NCI-H526 (cell line): ENCODE data around the gene PPP6R2.
A peak's percentile ranks its signal among the peaks of the same experiment; 100 is the strongest.
"Not testable (repeated sequence)": the region's sequence is repeated elsewhere in the genome, so short reads cannot be mapped to it uniquely, and the experiment has no call there.

Experiments
- DNase-seq, 2 experiments: peaks; one replicate each; lab custom pipeline; 2025; lab: John Stamatoyannopoulos, UW

The PPP6R2 gene

DNA sequence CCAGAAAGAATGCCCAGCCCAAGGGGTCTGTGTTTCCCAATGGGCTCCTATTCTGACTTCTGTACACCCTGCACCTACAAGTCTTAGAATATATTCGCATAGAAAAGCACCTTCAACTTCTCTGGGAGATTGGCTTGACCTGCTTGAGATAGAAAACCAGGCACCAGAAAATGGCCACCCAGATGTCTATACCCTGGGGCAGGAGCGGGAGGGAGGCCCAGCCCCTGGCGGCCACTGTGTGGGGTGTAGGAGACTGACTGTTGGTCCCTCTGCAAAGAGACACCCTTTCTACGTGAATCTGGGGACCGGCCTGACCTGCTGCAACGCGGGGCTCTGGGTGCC lies 24.8 kb upstream of the PPP6R2 start:
- DNase-seq = no peak

GRCh38 chr22:50318698-50319411 lies 24.3 kb upstream of the PPP6R2 start:
- DNase-seq = no peak

GRCh38 chr22:50319503-50319951 lies 23.6 kb upstream of the PPP6R2 start:
- no peak for DNase-seq

DNA sequence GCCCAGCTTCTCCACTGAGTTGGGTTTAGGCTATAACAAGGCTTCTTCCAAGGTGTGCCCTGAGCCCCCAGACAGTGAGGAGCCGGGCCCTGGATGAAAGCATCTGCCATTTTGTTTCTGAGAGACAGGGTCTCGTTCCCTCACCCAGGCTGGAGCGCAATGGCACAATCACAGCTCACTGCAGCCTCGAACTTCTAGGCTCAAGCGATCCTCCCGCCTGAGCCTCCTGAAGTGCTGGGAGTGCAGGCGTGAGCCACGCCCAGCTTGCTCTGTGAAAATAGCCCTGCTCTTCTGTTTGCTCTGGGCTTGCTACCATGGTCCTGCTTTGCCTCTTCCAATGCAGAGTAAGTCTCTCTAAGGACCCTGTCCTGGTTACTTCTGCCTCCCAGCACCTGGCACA lies 23.0 kb upstream of the PPP6R2 start:
- DNase-seq = no peak

- no peak for DNase-seq
Measured at GRCh38 chr22:50320671-50321325, 22.3 kb upstream of the PPP6R2 start.

- DNase-seq = not testable (repeated sequence)
Measured at GRCh38 chr22:50322382-50323104, 20.6 kb upstream of the PPP6R2 start.

- DNase-seq = no peak
Measured at GRCh38 chr22:50323900-50324299, 19.2 kb upstream of the PPP6R2 start.

DNA sequence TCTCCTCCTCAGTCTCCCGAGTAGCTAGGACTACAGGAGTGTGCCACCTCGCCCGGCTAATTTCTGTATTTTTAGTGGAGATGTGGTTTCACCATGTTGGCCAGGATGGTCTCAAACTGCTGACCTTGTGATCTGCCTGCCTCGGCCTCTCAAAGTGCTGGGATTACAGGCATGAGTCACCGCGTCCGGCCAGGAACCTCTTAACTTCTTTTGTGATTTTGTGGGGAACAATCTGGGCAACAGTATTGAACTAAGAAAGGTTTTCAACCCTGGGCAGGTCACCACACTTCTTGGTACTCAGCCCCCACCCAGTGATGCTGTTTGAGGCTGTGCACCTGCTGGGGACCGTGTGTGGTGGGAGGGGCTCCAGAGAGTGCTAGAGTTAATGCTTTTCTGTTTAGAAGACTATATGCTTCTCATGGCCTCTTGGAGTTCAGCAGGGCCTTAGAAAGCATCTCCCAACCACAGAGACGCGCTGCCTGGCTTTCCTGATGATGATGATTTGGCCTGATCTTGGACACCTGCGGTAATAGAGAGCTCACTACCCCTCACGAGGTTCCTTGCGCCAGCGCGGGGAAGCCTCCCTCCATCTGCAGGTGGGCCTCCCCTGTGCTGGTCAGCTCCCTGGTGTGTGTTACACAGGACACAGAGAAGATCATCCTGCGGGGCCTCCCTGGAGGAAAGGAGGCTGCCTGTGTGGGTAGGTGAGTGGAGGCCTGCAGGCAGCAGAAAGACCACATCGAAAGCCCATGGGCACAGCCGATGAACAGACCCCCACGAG lies 17.5 kb upstream of the PPP6R2 start:
- DNase-seq = no peak

GRCh38 chr22:50326225-50326955 lies 16.7 kb upstream of the PPP6R2 start:
- DNase-seq = no peak

DNA sequence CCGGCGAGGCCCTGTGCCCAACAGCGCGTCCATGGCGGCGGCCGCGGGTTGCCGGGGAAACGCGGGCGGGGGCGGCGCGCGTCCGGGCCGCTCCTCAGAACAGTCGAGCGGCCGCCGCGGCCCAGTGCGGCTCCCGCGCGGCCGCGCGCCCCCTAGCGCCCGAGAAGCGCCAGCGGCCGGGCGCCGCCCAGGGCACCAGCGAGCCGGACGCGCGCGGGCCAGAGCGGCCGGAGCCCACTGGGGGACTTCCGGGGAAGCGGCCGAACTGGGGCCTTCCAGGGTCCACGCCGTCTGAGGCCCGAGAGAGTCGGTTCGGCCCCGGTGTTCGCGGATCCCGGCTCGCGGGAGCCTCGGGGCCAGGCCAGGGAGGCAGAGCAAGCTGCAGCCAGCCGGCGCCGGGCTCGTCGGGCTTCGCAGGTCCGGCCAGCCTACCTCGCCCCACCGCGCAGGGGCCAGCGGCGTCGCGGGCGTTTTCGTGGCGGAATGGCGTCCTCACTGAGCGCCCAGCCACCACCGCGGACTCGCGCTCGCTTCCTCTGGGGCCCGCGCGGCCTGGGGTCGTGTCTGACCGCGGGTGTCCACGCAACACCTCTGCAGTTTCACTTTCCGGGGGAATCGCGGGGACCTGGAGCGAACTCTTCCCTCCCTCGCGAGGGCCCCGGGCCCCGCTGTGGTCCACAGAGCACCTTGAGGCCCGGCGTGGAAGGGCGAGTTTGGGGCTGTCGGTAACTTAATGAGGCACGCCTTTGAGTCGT lies 16.0 kb upstream of the PPP6R2 start, which contains the start of gene DENND6B:
DENND6B (minus strand) TSS at position 57 of the 755 bp plus-strand sequence; CDS start at position 33, 24 bp downstream.
- DNase-seq = peak in 1 of 2 experiments; percentile 83

- no peak for DNase-seq
Measured at GRCh38 chr22:50327711-50328019, 15.5 kb upstream of the PPP6R2 start.

GRCh38 chr22:50329236-50329635 lies 13.9 kb upstream of the PPP6R2 start:
- DNase-seq = no peak

DNA sequence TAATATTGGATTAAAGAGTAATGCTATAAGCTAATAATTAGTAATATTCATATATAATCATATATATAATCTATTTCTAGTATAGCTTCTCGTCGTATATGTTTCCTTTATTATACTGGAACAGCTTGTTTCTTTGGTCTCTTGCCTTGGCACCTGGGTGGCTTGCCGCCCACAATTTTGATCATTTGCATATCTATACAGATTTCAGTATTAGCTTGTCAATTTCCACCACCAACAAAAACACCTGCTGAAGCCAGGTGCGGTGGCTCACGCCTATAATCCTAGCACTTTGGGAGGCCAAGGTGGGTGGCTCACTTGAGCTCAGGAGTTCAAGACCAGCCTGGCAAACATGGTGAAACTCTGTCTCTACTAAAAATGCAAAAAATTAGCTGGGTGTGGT lies 8.7 kb upstream of the PPP6R2 start:
- DNase-seq = peak in 1 of 2 experiments; percentile 31

- no peak for DNase-seq
Measured at GRCh38 chr22:50337262-50338041, 5.7 kb upstream of the PPP6R2 start.

- DNase-seq = no peak
Measured at GRCh38 chr22:50338042-50338573, 5.0 kb upstream of the PPP6R2 start.

DNA sequence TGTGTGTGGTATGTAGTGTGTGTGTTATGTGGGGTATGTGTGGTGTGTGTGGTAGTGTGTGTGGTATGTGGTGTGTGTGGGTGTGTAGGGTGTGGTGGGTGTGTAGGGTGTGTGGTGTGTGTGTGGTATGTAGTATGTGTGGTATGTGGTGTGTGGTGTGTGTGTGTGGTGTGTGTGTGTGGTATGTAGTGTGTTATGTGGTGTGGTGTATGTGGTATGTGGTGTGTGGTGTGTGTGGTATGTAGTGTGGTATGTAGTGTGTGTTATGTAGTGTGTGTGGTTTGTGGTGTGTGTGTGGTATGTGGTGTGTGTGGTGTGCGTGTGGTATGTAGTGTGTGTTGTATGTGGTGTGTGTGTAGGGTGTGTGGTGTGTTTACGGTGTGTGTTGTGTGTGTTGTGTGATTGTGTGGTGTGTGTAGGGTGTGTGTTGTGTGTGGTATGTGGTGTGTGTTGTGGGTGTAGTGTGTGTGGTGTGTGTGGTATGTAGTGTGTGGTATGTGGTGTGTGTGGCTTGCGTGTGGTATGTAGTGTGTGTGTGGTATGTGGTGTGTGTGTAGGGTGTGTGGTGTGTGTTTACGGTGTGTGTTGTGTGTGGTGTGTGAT lies 4.2 kb upstream of the PPP6R2 start:
- DNase-seq = no peak

GRCh38 chr22:50339945-50340879 lies 2.9 kb upstream of the PPP6R2 start:
- no peak for DNase-seq

- peak; percentile 42 to 87 for DNase-seq
Measured at GRCh38 chr22:50341977-50342650, 1.0 kb upstream of the PPP6R2 start.
